ENCODE data around the gene ATAD1. TPM values are rescaled to one million over a fixed set of nuclear protein-coding genes. Genes with fewer than 3 reads are reported as not detected.

ATAD1 gene
- total and polyA plus RNA-seq, 9 of the 15 experiments (the other 6 are each of a cell fraction or from before 2014, with no cell fraction given), result 11.3 to 33.8 (median 27.3) TPM

GRCh38 chr10:87863053-87863943, 45.3 kb upstream of the ATAD1 start, which contains the start of the genes KLLN and PTEN (continued):
- TF ChIP-seq GATAD2A (IDR thresholded peaks at IDR 0.05) (no peak), ZNF431 (CRISPR knock-in tag; IDR thresholded peaks at IDR 0.05) (0 out of 2 replicates have a peak, but pooled peaks have one; percentile 31), ZMIZ1 (IDR thresholded peaks at IDR 0.05; ENCODE audit: low read depth in 2 of 2, low read length in 2 of 2) (peak in 1 of 2 experiments; percentile 30; a peak in 1 of 4 replicates), HCFC1 (IDR thresholded peaks at IDR 0.05; ENCODE audit: low read depth, low read length) (0 out of 2 replicates have a peak, but pooled peaks have one; percentile 40), EHMT2 (IDR thresholded peaks at IDR 0.05) (no peak), HOXB6 (CRISPR knock-in tag; IDR thresholded peaks at IDR 0.05; ENCODE audit: borderline replicate concordance) (no peak), MEF2D (tag; conservative IDR thresholded peaks at IDR 0.05; ENCODE audit: low read depth) (no peak), RBFOX2 (IDR thresholded peaks at IDR 0.05; ENCODE audit: low read depth, low read length) (peak; percentile 93), PURB (CRISPR knock-in tag; IDR thresholded peaks at IDR 0.05; ENCODE audit: low read depth) (no peak), ZBTB33 (CRISPR knock-in tag; IDR thresholded peaks at IDR 0.05) (no peak), KLF16 (IDR thresholded peaks at IDR 0.05) (peak; percentile 71), ZNF639 (CRISPR knock-in tag; conservative IDR thresholded peaks at IDR 0.05 in 1 of 2, IDR thresholded peaks at IDR 0.05 in 1 of 2) (peak in 1 of 2 experiments; percentile 94; a peak in 2 of 4 replicates), CC2D1A (IDR thresholded peaks at IDR 0.05) (no peak), GTF2E2 (tag; IDR thresholded peaks at IDR 0.05) (peak; percentile 86), CTBP1 (IDR thresholded peaks at IDR 0.05; ENCODE audit: borderline replicate concordance) (peak; percentile 64; the same call in 1 of the 2 replicates)
- TF ChIP-seq, protein P1, sequence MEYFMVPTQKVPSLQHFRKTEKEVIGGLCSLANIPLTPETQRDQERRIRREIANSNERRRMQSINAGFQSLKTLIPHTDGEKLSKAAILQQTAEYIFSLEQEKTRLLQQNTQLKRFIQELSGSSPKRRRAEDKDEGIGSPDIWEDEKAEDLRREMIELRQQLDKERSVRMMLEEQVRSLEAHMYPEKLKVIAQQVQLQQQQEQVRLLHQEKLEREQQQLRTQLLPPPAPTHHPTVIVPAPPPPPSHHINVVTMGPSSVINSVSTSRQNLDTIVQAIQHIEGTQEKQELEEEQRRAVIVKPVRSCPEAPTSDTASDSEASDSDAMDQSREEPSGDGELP (CRISPR knock-in tag; IDR thresholded peaks at IDR 0.05; ENCODE audit: borderline replicate concordance), result no peak
